CD4-positive, alpha-beta T cell treated with Interleukin-10 for 1 hour (primary cell): ENCODE data around the gene HCST.

Source experiments
- DNase-seq: peaks from one replicate; pipeline ENCODE4 v3.0.0-alpha.2; 2020

The HCST gene

DNA sequence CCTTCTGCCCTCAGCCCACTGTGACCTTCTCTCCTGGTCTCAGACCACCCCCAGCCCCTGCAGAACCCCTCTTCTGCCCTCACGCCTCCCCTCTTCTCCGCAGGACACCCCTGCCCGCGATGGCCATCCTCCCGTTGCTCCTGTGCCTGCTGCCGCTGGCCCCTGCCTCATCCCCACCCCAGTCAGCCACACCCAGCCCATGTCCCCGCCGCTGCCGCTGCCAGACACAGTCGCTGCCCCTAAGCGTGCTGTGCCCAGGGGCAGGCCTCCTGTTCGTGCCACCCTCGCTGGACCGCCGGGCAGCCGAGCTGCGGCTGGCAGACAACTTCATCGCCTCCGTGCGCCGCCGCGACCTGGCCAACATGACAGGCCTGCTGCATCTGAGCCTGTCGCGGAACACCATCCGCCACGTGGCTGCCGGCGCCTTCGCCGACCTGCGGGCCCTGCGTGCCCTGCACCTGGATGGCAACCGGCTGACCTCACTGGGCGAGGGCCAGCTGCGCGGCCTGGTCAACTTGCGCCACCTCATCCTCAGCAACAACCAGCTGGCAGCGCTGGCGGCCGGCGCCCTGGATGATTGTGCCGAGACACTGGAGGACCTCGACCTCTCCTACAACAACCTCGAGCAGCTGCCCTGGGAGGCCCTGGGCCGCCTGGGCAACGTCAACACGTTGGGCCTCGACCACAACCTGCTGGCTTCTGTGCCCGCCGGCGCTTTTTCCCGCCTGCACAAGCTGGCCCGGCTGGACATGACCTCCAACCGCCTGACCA is 37.2 kb downstream of the HCST start:
- no peak for DNase-seq

DNA sequence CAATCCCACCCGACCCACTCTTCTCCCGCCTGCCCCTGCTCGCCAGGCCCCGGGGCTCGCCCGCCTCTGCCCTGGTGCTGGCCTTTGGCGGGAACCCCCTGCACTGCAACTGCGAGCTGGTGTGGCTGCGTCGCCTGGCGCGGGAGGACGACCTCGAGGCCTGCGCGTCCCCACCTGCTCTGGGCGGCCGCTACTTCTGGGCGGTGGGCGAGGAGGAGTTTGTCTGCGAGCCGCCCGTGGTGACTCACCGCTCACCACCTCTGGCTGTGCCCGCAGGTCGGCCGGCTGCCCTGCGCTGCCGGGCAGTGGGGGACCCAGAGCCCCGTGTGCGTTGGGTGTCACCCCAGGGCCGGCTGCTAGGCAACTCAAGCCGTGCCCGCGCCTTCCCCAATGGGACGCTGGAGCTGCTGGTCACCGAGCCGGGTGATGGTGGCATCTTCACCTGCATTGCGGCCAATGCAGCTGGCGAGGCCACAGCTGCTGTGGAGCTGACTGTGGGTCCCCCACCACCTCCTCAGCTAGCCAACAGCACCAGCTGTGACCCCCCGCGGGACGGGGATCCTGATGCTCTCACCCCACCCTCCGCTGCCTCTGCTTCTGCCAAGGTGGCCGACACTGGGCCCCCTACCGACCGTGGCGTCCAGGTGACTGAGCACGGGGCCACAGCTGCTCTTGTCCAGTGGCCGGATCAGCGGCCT is 37.9 kb downstream of the HCST start:
- DNase-seq: no peak

DNA sequence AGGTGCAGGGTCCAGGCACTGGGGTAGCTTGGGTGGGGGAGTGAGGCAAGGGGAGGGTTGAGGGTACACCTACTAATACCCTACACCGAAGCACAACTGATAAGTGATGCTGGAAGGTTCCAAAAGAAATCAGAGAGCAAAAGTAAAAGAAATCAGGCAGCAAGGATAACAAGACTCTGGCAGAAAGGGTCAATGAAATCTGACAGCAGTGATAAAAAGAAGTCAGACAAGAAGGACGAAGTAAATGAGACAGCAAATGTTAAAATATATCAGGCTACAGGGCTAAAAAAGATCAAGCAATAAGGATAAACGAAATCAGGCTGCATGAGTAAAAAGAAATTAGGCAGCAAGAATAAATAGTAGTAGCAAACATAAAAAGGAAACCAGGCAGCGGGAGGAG is 38.5 kb downstream of the HCST start:
- no peak for DNase-seq

DNA sequence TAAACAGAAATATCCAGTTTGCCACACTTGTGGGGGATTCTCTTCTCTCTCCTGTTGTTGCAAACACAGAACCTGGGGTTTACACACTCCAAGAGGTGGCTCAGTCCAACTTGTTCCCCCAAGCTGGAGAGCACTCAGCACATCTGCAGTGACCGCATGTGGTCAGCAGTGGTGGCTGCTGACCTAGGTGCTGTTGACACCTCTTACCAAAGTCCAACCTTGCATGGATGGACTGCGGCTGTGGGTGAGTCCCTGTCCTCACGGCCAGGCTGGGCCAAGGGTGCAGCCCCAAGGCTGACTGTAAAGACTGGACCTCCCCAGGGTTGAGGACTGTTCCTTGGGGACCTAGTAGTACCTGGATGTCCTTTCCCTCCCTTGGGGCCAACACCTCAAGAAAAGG is 39.9 kb downstream of the HCST start:
- no peak for DNase-seq

DNA sequence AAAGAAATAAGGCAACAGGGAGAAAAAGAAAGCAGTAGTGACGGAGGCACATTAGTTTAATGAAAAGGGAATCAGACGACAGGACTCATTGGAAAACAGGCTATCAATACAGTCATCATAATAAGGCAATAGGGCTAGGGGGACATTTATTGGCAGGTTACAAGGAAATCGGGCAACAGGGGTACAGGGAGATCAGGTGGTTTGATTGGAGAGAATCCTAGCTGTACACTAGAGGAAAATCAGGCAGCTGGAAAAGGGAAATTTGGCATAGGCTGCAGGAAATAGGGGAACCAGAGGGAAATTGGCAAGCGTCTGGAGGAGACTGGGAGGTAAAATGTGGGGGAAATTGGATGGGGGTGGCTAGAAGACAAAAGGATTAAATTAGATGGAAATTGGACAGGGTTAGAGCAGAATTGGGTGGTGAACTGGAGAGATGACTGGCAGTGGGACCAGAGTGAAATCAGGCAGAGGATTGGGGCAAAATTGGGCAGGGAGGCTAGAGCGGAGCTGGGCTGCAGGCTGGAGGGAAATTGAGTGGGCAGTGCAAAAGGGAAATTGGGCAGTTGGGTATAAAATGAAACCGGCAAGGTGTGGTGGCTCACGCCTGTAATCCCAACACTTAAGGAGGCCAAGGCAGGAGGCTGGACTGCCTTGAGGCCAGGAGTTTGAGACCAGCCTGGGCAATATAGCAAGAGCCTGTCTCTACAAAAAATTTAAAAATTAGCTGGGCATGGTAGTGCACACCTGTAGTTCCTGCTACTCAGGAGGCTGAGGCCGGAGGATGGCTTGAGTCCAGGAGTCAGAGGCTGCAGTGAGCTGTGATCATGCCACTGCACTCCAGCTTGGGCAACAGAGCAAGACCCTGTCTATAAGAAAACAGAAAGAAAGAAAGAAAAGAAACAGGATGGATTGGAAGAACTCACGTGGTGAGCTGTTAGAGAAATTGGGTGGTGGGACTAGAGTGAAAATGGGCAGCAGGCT is 41.3 kb downstream of the HCST start:
- no peak for DNase-seq

DNA sequence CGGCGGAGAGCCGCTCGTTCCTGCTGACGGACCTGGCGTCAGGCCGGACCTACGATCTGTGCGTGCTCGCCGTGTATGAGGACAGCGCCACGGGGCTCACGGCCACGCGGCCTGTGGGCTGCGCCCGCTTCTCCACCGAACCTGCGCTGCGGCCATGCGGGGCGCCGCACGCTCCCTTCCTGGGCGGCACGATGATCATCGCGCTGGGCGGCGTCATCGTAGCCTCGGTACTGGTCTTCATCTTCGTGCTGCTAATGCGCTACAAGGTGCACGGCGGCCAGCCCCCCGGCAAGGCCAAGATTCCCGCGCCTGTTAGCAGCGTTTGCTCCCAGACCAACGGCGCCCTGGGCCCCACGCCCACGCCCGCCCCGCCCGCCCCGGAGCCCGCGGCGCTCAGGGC is 42.2 kb downstream of the HCST start:
- no peak for DNase-seq

DNA sequence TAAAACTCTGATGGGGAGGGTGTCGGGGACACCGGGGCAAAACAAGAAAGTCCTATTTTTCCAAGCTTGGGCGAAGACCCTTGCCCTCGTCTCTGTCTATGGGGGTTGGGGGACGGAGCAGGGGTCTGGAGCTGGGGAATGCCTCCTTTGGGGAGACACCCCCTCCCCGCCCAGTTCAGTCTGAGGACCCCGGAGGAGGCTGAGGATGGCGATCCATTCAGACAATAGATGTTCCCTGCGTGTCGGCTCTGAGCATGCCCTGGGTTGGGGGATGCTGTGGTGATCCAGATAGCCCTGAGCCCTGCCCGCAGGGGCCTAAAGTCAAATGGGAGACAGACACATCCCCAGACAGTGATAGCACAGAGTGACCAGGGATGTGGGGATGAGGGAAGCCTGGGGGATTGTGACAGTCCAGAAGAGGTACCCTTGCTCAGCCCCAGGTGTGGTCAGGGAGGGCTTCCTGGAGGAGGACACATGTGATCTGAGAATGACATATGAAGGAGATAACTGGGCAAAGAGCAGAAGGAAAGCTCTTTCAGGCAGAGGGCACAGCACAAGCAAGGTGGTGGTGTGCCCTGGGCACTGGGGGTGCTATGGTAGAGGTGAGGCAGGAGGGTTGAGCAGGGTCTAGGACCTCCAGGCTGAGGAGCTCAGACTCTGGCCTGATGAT is 42.9 kb downstream of the HCST start:
- DNase-seq: no peak

DNA sequence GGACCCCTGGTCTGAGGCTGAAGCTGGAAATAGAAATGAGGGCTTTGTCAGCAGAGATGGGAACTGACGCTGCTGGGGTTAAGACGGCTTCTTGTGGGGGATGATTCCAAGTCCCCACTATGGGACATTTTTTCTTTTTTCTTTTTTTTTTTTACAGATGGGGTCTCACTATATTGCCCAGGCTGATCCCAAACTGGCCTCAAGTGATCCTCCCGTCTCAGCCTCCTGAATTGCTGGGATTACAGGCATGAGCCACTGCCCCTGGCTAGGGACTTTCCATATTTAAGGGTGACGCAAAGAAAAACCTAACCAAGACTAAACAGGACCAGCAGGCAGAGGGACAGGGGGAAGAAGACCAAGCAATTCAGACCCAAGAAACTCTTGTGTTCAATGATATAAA is 43.9 kb downstream of the HCST start:
- DNase-seq: no peak

DNA sequence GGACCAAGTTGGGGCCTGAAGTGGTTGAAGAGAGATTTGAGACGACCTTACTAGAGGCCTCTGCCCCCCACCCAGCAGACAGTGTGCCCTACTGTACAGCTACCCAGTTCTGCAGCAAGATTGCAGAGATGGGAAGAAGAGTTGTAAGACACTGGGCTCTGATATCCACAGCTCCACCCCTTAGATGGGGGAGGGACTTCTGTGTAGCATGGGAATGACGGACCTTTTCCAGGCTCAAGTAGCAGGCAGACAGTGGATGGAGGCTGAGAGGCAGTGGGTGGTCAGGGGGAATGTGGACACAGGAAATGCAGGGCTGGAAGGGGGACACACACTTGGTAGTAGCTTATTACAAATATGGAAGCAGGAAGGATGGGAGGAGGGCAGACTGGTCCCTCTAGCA is 46.8 kb downstream of the HCST start:
- no peak for DNase-seq
